Endodermal cell (in vitro differentiated cells): ENCODE results near the gene TGDS. TPM values are rescaled to one million over a fixed set of nuclear protein-coding genes. Genes with fewer than 3 reads are reported as not detected.

Experiments
- DNase-seq: peaks from one replicate; pipeline ENCODE4 v3.0.0-alpha.2; 2017
- H3K27ac ChIP-seq: 2 replicates; pipeline ENCODE4 v1.5.1; 2013; ENCODE audit warnings: mild to moderate bottlenecking, low read depth, low read length, moderate library complexity
- H3K27me3 ChIP-seq: 2 replicates; pipeline ENCODE4 v1.6.1; 2013; ENCODE audit warnings: mild to moderate bottlenecking, low read length, moderate library complexity; ENCODE audit not compliant: insufficient read depth, control insufficient read depth, poor library complexity, severe bottlenecking
- H3K36me3 ChIP-seq: 2 replicates; pipeline ENCODE4 v1.7.0; 2013; ENCODE audit warnings: mild to moderate bottlenecking, low read length, moderate library complexity; ENCODE audit not compliant: control insufficient read depth, insufficient read depth
- H3K4me1 ChIP-seq: one replicate; pipeline ENCODE4 v1.7.0; 2013; ENCODE audit warnings: low read length; ENCODE audit not compliant: control insufficient read depth, insufficient read depth
- H3K4me3 ChIP-seq: 2 replicates; pipeline ENCODE4 v1.5.1; 2013; ENCODE audit warnings: mild to moderate bottlenecking, low read length, moderate library complexity
- H3K9ac ChIP-seq: 2 replicates; pipeline ENCODE4 v1.6.1; 2013; ENCODE audit warnings: mild to moderate bottlenecking, low read length, moderate library complexity; ENCODE audit not compliant: poor library complexity, severe bottlenecking; ENCODE audit errors: extremely low read depth
- H3K9me3 ChIP-seq: 2 replicates; pipeline ENCODE4 v1.6.1; 2013; ENCODE audit warnings: mild to moderate bottlenecking, low read length, moderate library complexity; ENCODE audit not compliant: control insufficient read depth
- H3K27ac Mint-ChIP-seq: 2 replicates; pipeline ENCODE4 v1.8.0; 2020; ENCODE audit warnings: mixed read lengths
- H3K27me3 Mint-ChIP-seq: 2 replicates; pipeline ENCODE4 v1.8.0; 2021; ENCODE audit warnings: mild to moderate bottlenecking, mixed read lengths; ENCODE audit not compliant: insufficient read depth
- H3K36me3 Mint-ChIP-seq: 2 replicates; pipeline ENCODE4 v1.8.0; 2020; ENCODE audit warnings: low read depth, mixed read lengths
- H3K4me1 Mint-ChIP-seq: 2 replicates; pipeline ENCODE4 v1.8.0; 2020; ENCODE audit warnings: mixed read lengths
- H3K4me3 Mint-ChIP-seq: 2 replicates; pipeline ENCODE4 v1.8.0; 2020; ENCODE audit warnings: mild to moderate bottlenecking, moderate library complexity, mixed read lengths
- H3K9me3 Mint-ChIP-seq: 2 replicates; pipeline ENCODE4 v1.8.0; 2020; ENCODE audit warnings: mild to moderate bottlenecking, mixed read lengths
- CTCF ChIP-seq: fragments of 200-600 bp; sonication (generic); conservative IDR thresholded peaks from 2 replicates; pipeline ENCODE4 v1.5.0; 2021; ENCODE audit warnings: antibody characterized with exemption, mild to moderate bottlenecking
- WGBS, 2 experiments: methylation state at CpG; one replicate each; pipeline versions ENCODE4 v1.1.5 to v1.1.7; 2013; ENCODE audit warnings: missing lambda C conversion rate in 2 of 2, mixed read lengths in 1 of 2; ENCODE audit not compliant: insufficient coverage in 1 of 2, insufficient read length in 1 of 2; 5-methylcytosine and 5-hydroxymethylcytosine counted together
- total RNA-seq, 2 donors: library from RNA; stranded (reverse); fragmentation: NEBNext Ultra II Directional in 1 of 2; extraction: Animal tissue kit (Norgen Biotek cat#: 25700) in 1 of 2; gene quantifications; 2 replicates in 1 of 2; 3 replicates in 1 of 2; pipeline ENCODE4 v1.2.1, GENCODE V29; 2021

Gene TGDS
- total RNA-seq, 2 donors from 2014 or later, result 11.3 to 14.1 TPM

GRCh38 chr13:94608586-94608985, 12.6 kb upstream of the TGDS start:
- no peaks in the 10 kb centered on the region for H3K27me3 ChIP-seq
- H3K4me3 ChIP-seq, result no peak overlapping the region
- DNase-seq, result no peak
- no peaks in the 10 kb centered on the region for H3K9me3 ChIP-seq
- H3K9ac ChIP-seq, result no peak overlapping the region
- Mint-ChIP-seq H3K27me3 (no peaks in the 10 kb centered on the region), H3K4me1 (no peaks in the 10 kb centered on the region), H3K36me3 (peaks cover 36% of the 10 kb centered on the region), H3K27ac (no peak overlapping the region), H3K9me3 (no peaks in the 10 kb centered on the region), H3K4me3 (no peak overlapping the region)
- no peak for TF ChIP-seq CTCF
- peaks cover 79% of the 10 kb centered on the region for H3K36me3 ChIP-seq
- no peak overlapping the region for H3K27ac ChIP-seq
- H3K4me1 ChIP-seq, result no peaks in the 10 kb centered on the region
- WGBS, 2 experiments, result 100% methylated on average over 1 of the region's 1 CpG; no CpG with 5 or more reads in 1 of the 2 experiments

- Mint-ChIP-seq H3K4me3 (no peak overlapping the region), H3K27me3 (no peaks in the 10 kb centered on the region), H3K9me3 (no peaks in the 10 kb centered on the region), H3K4me1 (peaks cover 2% of the 10 kb centered on the region), H3K27ac (no peak overlapping the region), H3K36me3 (peaks cover 31% of the 10 kb centered on the region)
- no peak overlapping the region for H3K27ac ChIP-seq
- no peaks in the 10 kb centered on the region for H3K27me3 ChIP-seq
- H3K4me3 ChIP-seq, result no peak overlapping the region
- WGBS, 2 experiments, result 96 to 100% methylated on average over 1 to 3 of the region's 3 CpGs
- no peak for TF ChIP-seq CTCF
- no peak for DNase-seq
- H3K4me1 ChIP-seq, result no peaks in the 10 kb centered on the region
- H3K36me3 ChIP-seq, result peaks cover 72% of the 10 kb centered on the region
- no peak overlapping the region for H3K9ac ChIP-seq
- no peaks in the 10 kb centered on the region for H3K9me3 ChIP-seq
Measured at GRCh38 chr13:94607939-94608338, 12.0 kb upstream of the TGDS start.

GRCh38 chr13:94607056-94607455, 11.1 kb upstream of the TGDS start:
- 95 to 98% methylated on average over 4 of the region's 4 CpGs for WGBS, 2 experiments
- no peak for DNase-seq
- Histone ChIP-seq H3K9ac (no peak overlapping the region), H3K27me3 (no peaks in the 10 kb centered on the region), H3K36me3 (peaks cover 63% of the 10 kb centered on the region), H3K9me3 (no peaks in the 10 kb centered on the region), H3K4me3 (no peak overlapping the region), H3K4me1 (no peaks in the 10 kb centered on the region), H3K27ac (no peak overlapping the region)
- Mint-ChIP-seq H3K36me3 (peaks cover 27% of the 10 kb centered on the region), H3K4me3 (no peak overlapping the region), H3K27me3 (no peaks in the 10 kb centered on the region), H3K9me3 (no peaks in the 10 kb centered on the region), H3K4me1 (peaks cover 6% of the 10 kb centered on the region), H3K27ac (no peak overlapping the region)
- no peak for TF ChIP-seq CTCF
